HCT116 (cell line): ENCODE results near the gene EXOSC9. TPM values are rescaled to one million over a fixed set of nuclear protein-coding genes. Genes with fewer than 3 reads are reported as not detected.
"Not testable (repeated sequence)": the region's sequence is repeated elsewhere in the genome, so short reads cannot be mapped to it uniquely, and the experiment has no call there.

Source experiments
- ATAC-seq: fragments of 200-7000 bp; cut with Tn5 transposase; 2 replicates; pipeline ENCODE4 v1.9.1; 2020; ENCODE audit warnings: mild to moderate bottlenecking, moderate library complexity
- BruUV-seq: library from RNA; stranded (reverse); fragments of 400-500 nt; replicated peaks from 2 replicates; lab custom pipeline; 2021; lab: Mats Ljungman, UMichigan
- CTCF ChIA-PET: fragments of 300-600 bp; sonication (Branson Sonifier 250); formaldehyde crosslinking; loops from one replicate; lab custom pipeline; 2021; ENCODE audit warnings: antibody characterized with exemption; lab: Charles Lee
- POLR2A ChIA-PET: fragments of 300-600, 350-600 bp; sonication (Branson Sonifier 250); formaldehyde crosslinking; loops from one replicate; lab custom pipeline; 2021; ENCODE audit warnings: antibody characterized with exemption; lab: Charles Lee
- RAD21 ChIA-PET, 2 experiments: fragments of 300-600 bp; sonication (Branson Sonifier 250); formaldehyde crosslinking; loops; one replicate each; lab custom pipeline; 2023; ENCODE audit warnings: low total read pairs in 2 of 2; ENCODE audit not compliant: uncharacterized antibody in 2 of 2, unreplicated experiment in 2 of 2, low non-redundant PET in 1 of 2; lab: Charles Lee
- DNase-seq: peaks from one replicate; pipeline ENCODE4 v3.0.0-alpha.2; 2010; ENCODE audit warnings: low read depth, low spot score
- H2AFZ ChIP-seq: fragments of 200-600 bp; shearing (Covaris generic), sonication (generic); 2 replicates; pipeline ENCODE4 v1.6.1; 2017; ENCODE audit warnings: low read depth, mixed run types, mixed read lengths, antibody characterized with exemption, low read length; ENCODE audit not compliant: poor library complexity, severe bottlenecking
- H3K27ac ChIP-seq: 2 replicates; pipeline ENCODE4 v1.5.1; 2012; ENCODE audit warnings: low read depth, low read length
- H3K27me3 ChIP-seq: fragments of 200-600 bp; sonication (generic); 2 replicates; pipeline ENCODE4 v1.6.1; 2016; ENCODE audit warnings: mixed run types, low read length, mixed read lengths; ENCODE audit not compliant: insufficient read depth
- H3K36me3 ChIP-seq, 2 experiments: fragments of 200-500 bp in 1 of 2; fragments of 200-600 bp in 1 of 2; sonication (Bioruptor generic) in 1 of 2; sonication (generic) in 1 of 2; 2 replicates each; pipeline versions ENCODE4 v1.5.1 to v1.6.1; 2014 to 2016; ENCODE audit warnings: low read length in 2 of 2, inconsistent platforms in 1 of 2, mixed read lengths in 1 of 2, mixed run types in 1 of 2; ENCODE audit not compliant: insufficient read depth in 2 of 2, control insufficient read depth in 1 of 2
- H3K4me1 ChIP-seq, 2 experiments: fragments of 200-600 bp in 1 of 2; sonication (generic) in 1 of 2; 2 replicates each; pipeline versions ENCODE4 v1.5.1 to v1.6.1; 2012 to 2017; ENCODE audit warnings: low read length in 2 of 2, inconsistent platforms in 1 of 2, mild to moderate bottlenecking in 1 of 2, mixed read lengths in 1 of 2, mixed run types in 1 of 2, moderate library complexity in 1 of 2; ENCODE audit not compliant: insufficient read depth in 2 of 2, control insufficient read depth in 1 of 2
- H3K4me2 ChIP-seq: fragments of 200-600 bp; sonication (generic); 2 replicates; pipeline ENCODE4 v1.6.1; 2017; ENCODE audit warnings: mixed run types, low read length, mixed read lengths
- H3K4me3 ChIP-seq, 2 experiments: fragments of 200-600 bp in 1 of 2; sonication (generic) in 1 of 2; replicated peaks in 1 of 2; 2 replicates each; pipeline ENCODE4 v1.5.1; 2011 to 2016; ENCODE audit warnings: low read length in 2 of 2, control low read depth in 1 of 2, low read depth in 1 of 2, mild to moderate bottlenecking in 1 of 2, mixed read lengths in 1 of 2, mixed run types in 1 of 2
- H3K79me2 ChIP-seq: fragments of 200-600 bp; sonication (generic); 2 replicates; pipeline ENCODE4 v1.6.1; 2017; ENCODE audit warnings: mild to moderate bottlenecking, mixed run types, low read length, moderate library complexity, mixed read lengths; ENCODE audit not compliant: insufficient read depth
- H3K9ac ChIP-seq: fragments of 200-600 bp; sonication (generic); 2 replicates; pipeline ENCODE4 v1.6.1; 2016; ENCODE audit warnings: low read length, mixed read lengths
- H3K9me2 ChIP-seq: fragments of 200-600 bp; sonication (generic), shearing (Covaris generic); 2 replicates; pipeline ENCODE4 v1.6.1; 2017; ENCODE audit warnings: mixed run types, mild to moderate bottlenecking, moderate library complexity; ENCODE audit not compliant: insufficient read depth
- H3K9me3 ChIP-seq, 2 experiments: fragments of 200-500 bp in 1 of 2; fragments of 200-600 bp in 1 of 2; sonication (Bioruptor generic) in 1 of 2; sonication (generic) in 1 of 2; 2 replicates each; pipeline ENCODE4 v1.6.1; 2014 to 2017; ENCODE audit warnings: low read length in 2 of 2, mixed read lengths in 2 of 2, inconsistent platforms in 1 of 2, low read depth in 1 of 2, mild to moderate bottlenecking in 1 of 2, mixed run types in 1 of 2, moderate library complexity in 1 of 2; ENCODE audit not compliant: control insufficient read depth in 1 of 2, insufficient read depth in 1 of 2
- H4K20me1 ChIP-seq: fragments of 200-600 bp; sonication (generic), shearing (Covaris generic); 2 replicates; pipeline ENCODE4 v1.6.1; 2017; ENCODE audit warnings: mixed run types, mild to moderate bottlenecking, moderate library complexity; ENCODE audit not compliant: insufficient read depth
- EGR1 ChIP-seq: IDR thresholded peaks from 2 replicates; pipeline ENCODE4 v1.6.1; 2012; ENCODE audit warnings: low read depth
- intact Hi-C: fragments of 100-400 bp; cut with micrococcal nuclease; formaldehyde crosslinking; loops from 2 replicates; pipeline ENCODE4 v1.10.0; 2022
- total RNA-seq: library from RNA; stranded (reverse); gene quantifications from one replicate; pipeline ENCODE4 v1.2.1, GENCODE V29; 2021; ENCODE audit not compliant: unreplicated experiment
- TF ChIP-seq, protein P1 (sequence below): IDR thresholded peaks from 2 replicates; pipeline ENCODE4 v1.6.1; 2011; ENCODE audit warnings: mild to moderate bottlenecking, low read length, moderate library complexity; ENCODE audit not compliant: insufficient replicate concordance; ENCODE audit errors: extremely low read depth
- TF ChIP-seq, protein P2 (sequence below), 3 experiments: fragments of 200-600 bp in 1 of 3; sonication (generic) in 1 of 3; IDR thresholded peaks in 2 of 3; conservative IDR thresholded peaks in 1 of 3; 2 replicates each; pipeline ENCODE4 v1.5.1; 2012 to 2017; ENCODE audit warnings: low read depth in 2 of 3, low read length in 2 of 3, antibody characterized with exemption in 1 of 3, borderline replicate concordance in 1 of 3, control low read depth in 1 of 3, mild to moderate bottlenecking in 1 of 3, mixed read lengths in 1 of 3, mixed run types in 1 of 3, moderate library complexity in 1 of 3; ENCODE audit not compliant: insufficient read depth in 1 of 3

Gene EXOSC9
- total RNA-seq, 1 experiment from 2014 or later: 58.6 TPM

DNA sequence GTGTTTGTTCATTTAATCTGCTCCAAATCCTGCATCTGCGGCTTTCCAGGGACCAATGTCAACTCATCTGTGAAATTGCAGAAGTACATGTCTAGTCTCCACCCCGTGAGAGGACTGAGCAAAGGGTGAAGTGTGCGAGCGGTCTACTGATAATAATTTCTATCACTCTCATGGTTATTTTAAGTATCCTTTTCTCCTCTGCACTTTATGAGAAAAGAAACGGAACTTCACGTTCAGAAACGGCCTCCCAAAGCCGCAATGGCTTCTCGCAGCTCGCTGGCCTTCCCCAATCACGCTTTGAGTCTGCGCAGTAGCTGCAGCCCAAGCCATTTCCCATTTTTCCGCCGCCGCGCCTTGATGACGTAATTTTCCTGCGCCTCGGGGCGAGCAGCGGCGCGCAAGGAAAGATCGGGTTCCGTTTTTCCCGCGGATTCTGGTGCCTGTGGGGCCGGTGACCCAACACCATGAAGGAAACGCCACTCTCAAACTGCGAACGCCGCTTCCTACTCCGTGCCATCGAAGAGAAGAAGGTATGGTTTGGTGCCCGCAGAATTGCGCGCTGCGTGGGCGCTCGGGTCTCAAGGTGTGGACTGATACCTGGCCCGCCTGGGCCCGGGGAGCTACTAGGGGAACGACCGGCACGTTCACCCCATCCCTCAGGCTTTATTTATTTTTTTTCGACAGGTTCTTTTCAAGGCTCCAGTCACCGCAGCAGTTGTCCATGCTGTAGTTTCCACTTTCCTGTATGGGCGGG lies at the start of gene EXOSC9 (continued):
- TF ChIP-seq, protein P1, sequence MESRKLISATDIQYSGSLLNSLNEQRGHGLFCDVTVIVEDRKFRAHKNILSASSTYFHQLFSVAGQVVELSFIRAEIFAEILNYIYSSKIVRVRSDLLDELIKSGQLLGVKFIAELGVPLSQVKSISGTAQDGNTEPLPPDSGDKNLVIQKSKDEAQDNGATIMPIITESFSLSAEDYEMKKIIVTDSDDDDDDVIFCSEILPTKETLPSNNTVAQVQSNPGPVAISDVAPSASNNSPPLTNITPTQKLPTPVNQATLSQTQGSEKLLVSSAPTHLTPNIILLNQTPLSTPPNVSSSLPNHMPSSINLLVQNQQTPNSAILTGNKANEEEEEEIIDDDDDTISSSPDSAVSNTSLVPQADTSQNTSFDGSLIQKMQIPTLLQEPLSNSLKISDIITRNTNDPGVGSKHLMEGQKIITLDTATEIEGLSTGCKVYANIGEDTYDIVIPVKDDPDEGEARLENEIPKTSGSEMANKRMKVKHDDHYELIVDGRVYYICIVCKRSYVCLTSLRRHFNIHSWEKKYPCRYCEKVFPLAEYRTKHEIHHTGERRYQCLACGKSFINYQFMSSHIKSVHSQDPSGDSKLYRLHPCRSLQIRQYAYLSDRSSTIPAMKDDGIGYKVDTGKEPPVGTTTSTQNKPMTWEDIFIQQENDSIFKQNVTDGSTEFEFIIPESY: peak; percentile 24
- peak; percentile 61; the same call in 1 of the 2 replicates for TF ChIP-seq EGR1
- TF ChIP-seq, protein P2, sequence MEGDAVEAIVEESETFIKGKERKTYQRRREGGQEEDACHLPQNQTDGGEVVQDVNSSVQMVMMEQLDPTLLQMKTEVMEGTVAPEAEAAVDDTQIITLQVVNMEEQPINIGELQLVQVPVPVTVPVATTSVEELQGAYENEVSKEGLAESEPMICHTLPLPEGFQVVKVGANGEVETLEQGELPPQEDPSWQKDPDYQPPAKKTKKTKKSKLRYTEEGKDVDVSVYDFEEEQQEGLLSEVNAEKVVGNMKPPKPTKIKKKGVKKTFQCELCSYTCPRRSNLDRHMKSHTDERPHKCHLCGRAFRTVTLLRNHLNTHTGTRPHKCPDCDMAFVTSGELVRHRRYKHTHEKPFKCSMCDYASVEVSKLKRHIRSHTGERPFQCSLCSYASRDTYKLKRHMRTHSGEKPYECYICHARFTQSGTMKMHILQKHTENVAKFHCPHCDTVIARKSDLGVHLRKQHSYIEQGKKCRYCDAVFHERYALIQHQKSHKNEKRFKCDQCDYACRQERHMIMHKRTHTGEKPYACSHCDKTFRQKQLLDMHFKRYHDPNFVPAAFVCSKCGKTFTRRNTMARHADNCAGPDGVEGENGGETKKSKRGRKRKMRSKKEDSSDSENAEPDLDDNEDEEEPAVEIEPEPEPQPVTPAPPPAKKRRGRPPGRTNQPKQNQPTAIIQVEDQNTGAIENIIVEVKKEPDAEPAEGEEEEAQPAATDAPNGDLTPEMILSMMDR (IDR thresholded peaks at IDR 0.05 in 2 of 3, conservative IDR thresholded peaks at IDR 0.05 in 1 of 3; ENCODE audit: borderline replicate concordance in 1 of 3, insufficient read depth in 1 of 3, low read depth in 2 of 3, low read length in 2 of 3): no peak

DNA sequence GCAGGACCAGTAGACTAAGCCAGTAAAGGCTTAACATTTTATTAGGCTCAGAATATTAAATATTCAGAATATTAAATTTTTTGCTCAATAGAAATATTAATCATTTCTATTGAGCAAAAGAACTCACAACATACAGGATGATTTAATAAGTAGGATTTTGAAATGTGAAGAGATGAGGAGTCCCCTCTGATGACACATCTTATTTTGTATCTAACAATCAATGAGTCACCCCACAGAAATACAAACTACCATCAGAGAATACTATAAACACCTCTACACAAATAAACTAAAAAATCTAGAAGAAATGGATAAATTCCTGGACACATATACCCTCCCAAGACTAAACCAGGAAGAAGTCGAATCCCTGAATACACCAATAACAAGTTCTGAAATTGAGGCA lies 49.0 kb upstream of the EXOSC9 start:
- intact Hi-C loops, H3K4me3 ChIP-seq, H2AFZ ChIP-seq, H3K9me3 ChIP-seq, H3K27ac ChIP-seq, H4K20me1 ChIP-seq, RAD21 ChIA-PET, H3K4me1 ChIP-seq, DNase-seq, CTCF ChIA-PET, H3K4me2 ChIP-seq, H3K36me3 ChIP-seq, H3K27me3 ChIP-seq, H3K9me2 ChIP-seq, BruUV-seq, POLR2A ChIA-PET, H3K79me2 ChIP-seq, H3K9ac ChIP-seq, ATAC-seq: not testable (repeated sequence)
